PC-3 (cell line): ENCODE measurements around the gene DPP8.

Experiments
- EZH2 ChIP-seq: fragments of 300-600 bp; sonication (generic); IDR thresholded peaks from one replicate; pipeline ENCODE4 v1.6.1; 2017; ENCODE audit warnings: antibody characterized with exemption, mild to moderate bottlenecking, low read length; ENCODE audit not compliant: unreplicated experiment
- EZH2phosphoT487 ChIP-seq: fragments of 300-600 bp; sonication (generic); IDR thresholded peaks from 2 replicates; pipeline ENCODE4 v1.6.1; 2018; ENCODE audit warnings: mild to moderate bottlenecking, antibody characterized with exemption, low read length, borderline replicate concordance
- TF ChIP-seq, protein P1 (sequence below): fragments of 300-600 bp; sonication (generic); conservative IDR thresholded peaks from 2 replicates; pipeline ENCODE4 v1.5.1; 2017; ENCODE audit warnings: antibody characterized with exemption, low read depth, mild to moderate bottlenecking, low read length

- TF ChIP-seq, protein P1, sequence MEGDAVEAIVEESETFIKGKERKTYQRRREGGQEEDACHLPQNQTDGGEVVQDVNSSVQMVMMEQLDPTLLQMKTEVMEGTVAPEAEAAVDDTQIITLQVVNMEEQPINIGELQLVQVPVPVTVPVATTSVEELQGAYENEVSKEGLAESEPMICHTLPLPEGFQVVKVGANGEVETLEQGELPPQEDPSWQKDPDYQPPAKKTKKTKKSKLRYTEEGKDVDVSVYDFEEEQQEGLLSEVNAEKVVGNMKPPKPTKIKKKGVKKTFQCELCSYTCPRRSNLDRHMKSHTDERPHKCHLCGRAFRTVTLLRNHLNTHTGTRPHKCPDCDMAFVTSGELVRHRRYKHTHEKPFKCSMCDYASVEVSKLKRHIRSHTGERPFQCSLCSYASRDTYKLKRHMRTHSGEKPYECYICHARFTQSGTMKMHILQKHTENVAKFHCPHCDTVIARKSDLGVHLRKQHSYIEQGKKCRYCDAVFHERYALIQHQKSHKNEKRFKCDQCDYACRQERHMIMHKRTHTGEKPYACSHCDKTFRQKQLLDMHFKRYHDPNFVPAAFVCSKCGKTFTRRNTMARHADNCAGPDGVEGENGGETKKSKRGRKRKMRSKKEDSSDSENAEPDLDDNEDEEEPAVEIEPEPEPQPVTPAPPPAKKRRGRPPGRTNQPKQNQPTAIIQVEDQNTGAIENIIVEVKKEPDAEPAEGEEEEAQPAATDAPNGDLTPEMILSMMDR, result no peak
- TF ChIP-seq EZH2 (no peak), EZH2phosphoT487 (no peak)
These were observed 123.2 kb downstream of the DPP8 start for GRCh38 chr15:65394280-65394789.
